Mucosa of gallbladder (tissue), 1 donor: ENCODE measurements around the gene LTBP2. TPM values are rescaled to one million over a fixed set of nuclear protein-coding genes. Genes with fewer than 3 reads are reported as not detected.

Source experiments
- DNase-seq: peaks from one replicate; pipeline ENCODE4 v3.0.0-alpha.2; 2020; ENCODE audit warnings: low spot score
- total RNA-seq: library from RNA; stranded (reverse); gene quantifications from one replicate; pipeline ENCODE4 v1.2.1, GENCODE V29; 2021
- donor health status: DM: no; HTN: no; CAD: no.

The LTBP2 gene
- total RNA-seq: 84.9 TPM

GRCh38 chr14:74611650-74612349 is at the start of gene LTBP2:
LTBP2 (minus strand) TSS chr14:74612237; CDS start chr14:74611944, 293 bp downstream.
- no peak for DNase-seq

DNA sequence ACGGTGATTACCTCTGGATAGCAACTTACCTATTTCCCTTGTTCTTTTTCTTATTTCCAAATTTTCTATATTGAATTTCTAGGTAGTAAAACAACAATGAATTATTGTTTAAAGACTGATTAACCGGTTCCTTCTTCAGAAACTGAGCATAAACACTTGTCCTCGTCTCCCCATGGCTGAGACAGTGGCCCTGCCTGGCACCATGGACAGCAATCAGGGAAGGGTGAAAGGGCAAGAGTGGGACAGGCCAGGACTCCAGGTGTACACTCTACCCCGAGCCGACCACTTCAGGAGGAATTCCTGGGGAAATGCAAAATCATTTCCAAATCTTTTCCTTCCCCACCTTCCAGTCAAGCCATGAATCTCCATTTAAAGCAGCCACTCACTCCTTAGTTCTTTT is 48.8 kb upstream of the LTBP2 start:
- DNase-seq: no peak

GRCh38 chr14:74660167-74660566 is 48.1 kb upstream of the LTBP2 start:
- no peak for DNase-seq

GRCh38 chr14:74658535-74659131 is 46.6 kb upstream of the LTBP2 start:
- DNase-seq: no peak

DNA sequence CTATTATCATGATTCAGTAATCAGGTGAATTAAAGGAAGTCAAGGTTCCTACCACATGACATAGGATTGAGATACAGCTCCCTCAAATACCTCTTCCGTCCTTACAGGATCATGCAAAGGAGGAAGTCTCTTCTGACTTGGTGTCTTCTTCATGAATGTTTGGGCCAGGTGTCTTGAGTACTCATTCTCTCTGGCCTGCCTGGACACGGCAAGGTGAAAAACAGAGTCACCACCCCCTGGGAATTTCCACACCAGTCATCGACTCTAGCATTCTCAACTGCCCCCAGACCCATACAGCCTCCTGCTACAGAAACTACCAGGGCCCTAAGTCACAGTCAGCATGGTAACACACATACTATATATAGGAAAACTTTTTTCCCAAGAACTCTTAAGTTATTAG is 44.9 kb upstream of the LTBP2 start:
- no peak for DNase-seq

- DNase-seq: no peak
Observed at GRCh38 chr14:74655599-74656395, 43.8 kb upstream of the LTBP2 start.

DNA sequence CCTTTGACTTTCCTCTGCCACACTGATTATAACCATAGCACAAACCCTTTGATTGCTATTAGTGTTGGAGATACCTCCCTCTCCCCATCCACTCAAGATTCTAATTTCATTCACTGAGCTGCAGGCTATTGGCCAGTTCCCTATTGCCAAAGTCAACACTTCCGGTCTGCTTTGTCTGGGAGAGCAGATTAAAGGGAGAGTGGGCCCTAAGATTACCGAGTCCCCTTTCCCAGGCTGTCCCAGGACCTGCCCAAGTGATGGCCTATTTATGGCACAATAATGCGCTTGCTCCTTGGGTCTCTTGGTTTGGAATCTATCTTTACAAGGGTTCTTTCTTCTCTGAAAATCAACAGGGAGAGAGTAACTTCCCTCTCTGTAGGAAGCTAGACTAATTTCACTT is 42.9 kb upstream of the LTBP2 start:
- no peak for DNase-seq

- DNase-seq: no peak
Observed at GRCh38 chr14:74653386-74654138, 41.5 kb upstream of the LTBP2 start.

DNA sequence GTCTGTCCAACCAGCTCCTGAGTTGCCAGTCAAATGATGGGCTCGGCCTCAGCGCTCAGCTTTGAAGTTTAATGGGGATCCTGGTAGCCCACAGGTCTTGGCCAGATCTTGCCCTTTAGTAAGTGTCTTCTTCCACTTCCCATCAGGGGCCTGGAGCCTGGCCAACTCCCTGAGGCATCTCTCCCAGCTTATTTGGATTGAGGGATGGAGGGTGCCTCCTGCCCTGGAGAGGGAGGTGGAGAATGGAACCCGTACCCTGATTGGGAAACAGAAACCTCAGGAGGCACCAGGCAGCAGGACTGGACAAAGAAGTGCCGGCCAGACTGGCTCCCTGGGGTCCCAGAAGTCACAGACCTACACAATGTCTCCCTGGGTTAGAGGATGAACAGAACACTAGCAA is 40.5 kb upstream of the LTBP2 start:
- no peak for DNase-seq

- no peak for DNase-seq
Observed at GRCh38 chr14:74650927-74651686, 39.1 kb upstream of the LTBP2 start.

DNA sequence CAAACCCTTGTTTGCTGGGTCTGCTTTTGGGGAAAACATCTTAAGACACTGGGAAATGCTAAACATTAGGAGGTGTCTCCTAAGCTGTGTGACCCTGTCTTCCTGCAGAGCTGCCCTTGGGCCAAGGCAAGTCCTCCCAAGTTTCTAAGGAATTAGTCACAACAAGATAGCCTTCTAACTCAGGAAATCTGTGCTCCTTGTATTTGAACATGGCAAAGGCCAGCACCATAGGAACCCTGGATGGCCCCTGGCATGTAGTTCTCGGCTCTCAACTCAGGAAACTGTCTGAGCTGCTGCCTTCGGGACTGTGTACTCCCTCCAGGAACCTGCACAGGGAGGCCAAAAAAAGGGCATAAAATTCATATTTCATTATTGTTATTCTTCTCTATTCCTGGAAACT is 37.6 kb upstream of the LTBP2 start:
- DNase-seq: no peak

GRCh38 chr14:74649167-74649566 is 37.1 kb upstream of the LTBP2 start:
- DNase-seq: no peak

GRCh38 chr14:74648601-74649000 is 36.6 kb upstream of the LTBP2 start:
- no peak for DNase-seq

DNA sequence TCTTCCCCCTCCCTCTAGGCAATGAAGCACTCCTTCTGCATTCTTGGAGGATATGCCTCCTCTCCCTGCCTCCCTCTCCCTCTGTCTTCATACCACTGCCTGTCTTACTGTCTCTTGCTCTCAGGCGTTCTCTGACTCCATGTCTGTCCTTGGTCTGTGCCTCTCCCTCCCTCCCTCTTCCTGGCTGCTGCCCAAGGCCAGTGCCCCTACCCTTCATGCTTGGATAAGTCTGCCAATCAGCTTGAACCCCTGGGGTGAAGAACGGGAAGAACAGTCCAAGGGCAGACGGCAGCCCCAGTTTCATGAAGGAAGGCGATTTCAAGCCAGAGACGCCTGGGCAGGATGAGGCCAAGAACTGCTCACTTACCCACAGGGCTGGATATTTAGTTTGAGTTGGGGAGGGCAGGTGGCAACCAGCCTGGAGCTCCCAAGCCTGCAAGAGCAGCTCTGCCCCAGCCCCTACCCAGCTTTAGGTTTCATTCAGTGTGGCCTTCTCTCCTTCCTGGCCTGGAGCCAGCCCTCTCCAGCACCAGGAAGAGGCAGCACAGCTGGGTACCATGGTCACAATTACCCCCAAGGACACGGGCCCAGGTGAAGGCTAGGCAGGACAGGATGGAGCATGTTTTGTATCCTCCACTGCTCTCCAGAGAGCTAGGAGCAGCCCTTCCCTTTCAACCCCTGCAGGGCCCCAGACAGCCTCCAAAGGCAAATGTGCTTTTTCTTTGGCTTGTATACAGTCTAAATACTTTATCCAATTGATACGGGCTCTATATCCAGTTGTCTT is 35.8 kb upstream of the LTBP2 start:
- DNase-seq: no peak

DNA sequence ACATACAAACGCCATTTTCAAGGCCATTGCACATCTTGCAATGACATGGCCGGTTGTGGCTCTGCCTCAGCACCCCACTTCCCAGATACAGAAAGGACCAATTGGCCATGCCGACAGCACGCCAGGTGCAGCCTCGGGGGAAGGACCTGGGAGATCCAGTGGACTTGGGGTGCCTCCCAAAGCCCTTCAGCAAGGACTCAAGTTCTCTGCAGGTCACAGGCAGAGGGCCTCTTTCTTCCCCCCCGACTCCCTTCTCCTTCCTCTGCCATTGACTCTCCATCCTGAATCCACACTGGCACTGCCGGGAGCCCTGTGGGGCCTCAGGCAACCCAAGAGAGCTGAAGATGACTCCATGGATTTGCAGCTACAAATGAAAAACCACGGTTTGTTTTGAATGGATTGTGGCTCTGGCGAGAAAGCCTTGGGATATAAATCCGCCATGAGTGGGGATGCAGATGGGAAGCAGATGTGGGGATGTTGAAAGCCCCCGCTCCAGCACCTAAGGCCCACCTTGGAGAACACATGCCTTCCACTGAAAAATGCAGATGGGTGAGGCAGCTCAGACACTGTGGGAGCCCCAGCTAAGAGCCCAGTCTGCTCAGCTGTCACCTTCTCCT is 35.1 kb upstream of the LTBP2 start:
- no peak for DNase-seq

- DNase-seq: no peak
Observed at GRCh38 chr14:74645756-74646470, 33.9 kb upstream of the LTBP2 start.

DNA sequence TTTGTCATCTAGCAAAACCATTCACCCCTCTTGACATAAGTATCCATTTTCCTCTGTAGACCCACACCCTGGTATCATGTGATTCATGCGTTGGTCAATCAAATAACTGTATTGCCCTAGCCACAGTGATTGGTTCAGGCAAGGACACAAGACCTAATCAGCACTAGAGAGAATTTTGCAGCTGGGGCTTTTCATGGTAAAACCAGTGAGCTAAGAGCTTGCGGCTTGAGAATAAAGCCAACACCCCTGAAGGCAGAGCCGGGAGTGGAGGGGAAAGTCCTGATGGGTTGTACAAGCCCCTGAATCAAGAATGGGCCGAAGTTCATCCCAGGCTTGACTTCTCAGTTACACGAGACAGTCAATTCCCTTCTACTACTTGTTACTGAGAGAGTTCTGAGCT is 33.2 kb upstream of the LTBP2 start:
- no peak for DNase-seq

- no peak for DNase-seq
Observed at GRCh38 chr14:74641601-74642391, 29.8 kb upstream of the LTBP2 start.

- no peak for DNase-seq
Observed at GRCh38 chr14:74638966-74639365, 26.9 kb upstream of the LTBP2 start.
